GM18873 (cell line): Measurements from ENCODE around the gene CFAP20.
"Not testable (repeated sequence)": the region's sequence is repeated elsewhere in the genome, so short reads cannot be mapped to it uniquely, and the experiment has no call there.

ENCODE experiments used
- ATAC-seq: cut with Tn5 transposase; IDR thresholded peaks from one replicate; pipeline ENCODE4 v1.9.1; 2021; ENCODE audit warnings: mild to moderate bottlenecking, moderate library complexity, moderate number of reproducible peaks; ENCODE audit not compliant: unreplicated experiment, low FRiP score

The CFAP20 gene

DNA sequence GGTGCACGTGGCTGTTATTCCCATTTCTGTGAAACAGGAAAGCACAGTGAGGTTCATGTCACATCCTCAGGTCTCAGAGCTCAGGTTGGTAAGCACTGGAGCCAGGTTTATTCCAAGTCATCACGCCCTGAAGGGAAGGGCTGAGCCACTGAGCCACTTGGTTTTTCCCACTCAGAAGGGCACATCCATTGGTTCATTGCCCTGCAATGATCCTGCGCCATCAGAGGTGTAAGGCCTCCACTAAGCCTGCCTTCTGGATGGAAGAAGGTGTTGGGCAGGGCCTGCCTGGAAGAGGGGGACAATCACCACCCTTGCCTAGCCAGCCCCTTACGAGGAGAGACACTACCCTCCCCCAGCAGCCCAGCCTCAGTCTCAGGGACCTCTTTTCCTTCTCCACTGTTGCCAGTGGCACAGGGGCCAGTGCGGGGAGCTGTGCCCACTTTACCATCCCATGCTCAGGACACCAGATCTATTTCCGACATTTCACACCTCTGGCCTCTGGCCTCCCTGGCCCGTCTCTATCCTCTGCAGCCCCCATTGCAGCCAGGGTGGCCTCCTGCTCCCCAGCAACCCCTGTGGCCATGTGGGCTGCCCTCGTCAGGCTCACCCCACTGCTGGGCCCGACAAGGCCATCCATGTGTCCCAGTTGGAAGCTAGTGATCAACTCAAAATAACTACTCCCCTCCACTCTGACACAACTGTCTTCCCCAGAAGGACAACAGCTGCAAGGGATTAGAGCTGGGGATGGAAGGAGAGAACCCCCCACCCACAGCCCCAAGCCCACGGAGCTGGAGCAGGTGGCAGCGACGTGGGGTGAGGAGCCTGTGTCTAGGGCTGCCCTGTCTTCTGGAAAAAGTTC is 29.9 kb downstream of the CFAP20 start:
- ATAC-seq, result no peak

DNA sequence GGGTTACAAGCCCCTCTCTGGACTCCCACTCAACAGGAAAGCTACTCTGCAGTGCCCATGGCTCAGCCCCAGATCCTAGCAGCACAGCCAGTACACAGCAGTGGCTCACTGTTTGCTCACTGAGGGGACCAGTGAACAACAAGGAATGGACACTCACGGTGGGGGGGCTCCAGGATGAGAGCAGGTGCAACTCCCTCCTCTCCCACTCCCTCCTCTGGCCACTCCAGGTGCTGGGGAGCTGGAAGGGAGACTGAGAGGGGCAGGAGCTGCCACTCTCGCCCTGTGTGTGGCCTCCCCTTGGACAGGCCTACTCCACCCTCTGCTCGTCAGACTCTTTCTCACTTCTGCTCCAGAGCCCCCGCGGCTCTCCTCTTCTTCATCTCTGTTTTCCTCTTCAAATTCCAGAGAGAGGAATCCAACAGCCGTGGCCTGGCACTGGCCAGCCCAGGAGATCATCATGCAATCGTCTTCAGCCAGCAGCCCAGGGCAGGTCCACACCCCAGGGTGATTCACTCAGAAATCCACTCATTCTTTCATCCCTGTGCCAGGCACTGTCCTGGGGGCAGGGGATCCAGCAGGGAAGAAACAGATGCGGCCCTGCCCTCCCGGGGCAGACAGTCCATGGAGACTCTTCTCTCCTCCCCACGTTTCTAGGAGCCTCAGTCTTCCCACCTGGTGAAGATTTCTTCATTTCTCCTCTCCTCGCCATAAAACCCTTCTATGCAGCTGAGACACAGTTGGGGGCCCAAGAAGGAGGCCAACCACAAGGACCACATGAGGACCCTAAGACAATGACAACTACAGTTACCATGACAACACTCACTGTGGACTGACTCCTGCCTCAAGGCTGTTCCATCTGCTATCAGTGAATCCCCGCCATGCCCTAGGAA is 30.7 kb downstream of the CFAP20 start:
- no peak for ATAC-seq

DNA sequence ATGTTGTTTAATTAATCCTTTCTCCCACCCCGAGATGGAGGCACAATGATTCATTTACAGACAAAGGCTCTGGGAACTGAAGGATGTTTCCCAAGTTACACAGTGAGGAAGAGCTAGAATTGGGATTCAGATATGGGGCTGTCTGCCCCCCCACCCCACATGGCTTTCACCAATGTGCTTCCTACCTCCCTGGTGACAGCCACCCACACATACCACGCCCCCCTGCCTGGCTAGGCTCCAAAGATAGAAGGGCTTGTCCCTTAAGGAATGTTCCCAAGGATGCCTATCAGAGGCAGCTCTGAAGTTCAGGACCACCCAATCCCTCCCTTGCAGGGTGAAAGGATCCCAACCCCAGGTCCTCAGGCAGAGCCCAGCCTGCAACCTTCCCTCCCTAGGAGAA is 32.9 kb downstream of the CFAP20 start:
- ATAC-seq, result no peak

DNA sequence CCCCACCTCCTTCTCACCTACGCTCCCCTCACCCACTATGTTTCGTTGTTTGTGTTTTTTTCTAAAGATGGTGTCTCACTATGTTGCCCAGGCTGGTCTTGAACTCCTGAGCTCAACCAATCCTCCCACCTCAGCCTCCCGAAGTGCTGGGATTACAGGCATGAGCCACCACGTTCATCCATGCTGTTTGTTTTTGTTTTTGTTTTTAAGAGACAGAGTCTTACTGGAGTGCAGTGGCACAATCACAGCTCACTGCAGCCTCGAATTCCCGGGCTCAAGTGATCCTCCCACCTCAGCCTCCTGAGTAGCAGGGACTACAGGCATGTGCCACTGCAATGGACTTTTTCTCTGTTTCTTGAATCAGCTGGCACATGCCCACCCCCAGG is 33.6 kb downstream of the CFAP20 start:
- not testable (repeated sequence) for ATAC-seq

DNA sequence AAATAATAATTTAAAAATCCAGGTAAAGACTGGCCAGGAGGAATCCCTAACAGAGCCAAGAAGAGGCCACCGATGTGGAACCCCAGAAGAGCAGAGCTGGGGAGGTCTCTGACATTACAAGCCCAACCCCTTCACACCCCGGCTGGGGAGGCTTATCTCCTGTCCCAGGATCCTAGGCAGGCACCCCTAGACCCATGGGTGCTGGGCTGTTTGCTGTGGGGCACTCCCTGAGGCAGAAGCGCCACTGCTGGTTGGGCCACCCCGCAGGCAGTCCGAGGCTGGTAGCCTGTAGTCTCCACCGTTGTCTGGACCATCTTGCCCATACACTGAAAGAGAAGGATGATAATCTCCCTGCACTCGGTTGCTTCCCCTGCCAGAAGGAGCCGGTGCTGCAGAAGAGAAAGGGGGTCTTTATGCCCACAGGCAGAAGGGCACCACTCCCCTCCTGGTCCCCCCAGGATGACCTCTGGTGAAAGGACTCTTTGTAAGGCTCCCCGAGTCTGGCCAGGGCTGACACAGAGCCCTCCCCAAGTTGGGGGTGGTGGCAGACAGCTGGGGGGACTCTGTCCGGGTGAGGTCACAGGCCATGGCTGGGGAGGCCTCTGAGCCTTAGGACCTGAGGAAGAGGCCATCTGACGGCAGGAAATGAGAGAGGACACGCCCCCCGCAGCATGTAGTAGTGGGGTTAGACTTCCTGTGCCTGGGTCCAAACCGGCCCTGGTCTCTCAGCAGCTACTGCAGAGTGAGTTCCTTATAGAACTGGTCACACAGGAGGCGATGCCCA is 34.2 kb downstream of the CFAP20 start:
- ATAC-seq, result no peak

DNA sequence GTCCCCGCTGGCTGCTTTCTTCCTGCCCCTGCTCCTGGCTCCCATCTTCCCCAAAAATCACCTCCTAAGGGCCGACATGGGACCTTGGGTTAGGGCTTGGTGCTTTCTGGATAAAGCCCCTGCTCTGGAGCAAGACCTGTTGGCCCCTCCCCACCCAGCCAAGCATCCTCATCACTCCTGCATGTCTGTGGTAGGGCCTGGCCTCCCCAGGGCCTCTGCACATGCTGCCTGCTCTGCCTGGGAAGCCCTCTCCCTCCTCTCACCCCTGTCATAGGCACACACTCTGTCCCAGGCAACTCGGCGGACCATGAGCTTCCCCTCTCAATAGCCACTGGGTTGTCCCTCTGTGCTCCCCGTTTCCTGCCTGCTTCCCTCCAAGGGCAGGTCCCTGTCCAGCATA is 35.2 kb downstream of the CFAP20 start:
- ATAC-seq, result no peak

DNA sequence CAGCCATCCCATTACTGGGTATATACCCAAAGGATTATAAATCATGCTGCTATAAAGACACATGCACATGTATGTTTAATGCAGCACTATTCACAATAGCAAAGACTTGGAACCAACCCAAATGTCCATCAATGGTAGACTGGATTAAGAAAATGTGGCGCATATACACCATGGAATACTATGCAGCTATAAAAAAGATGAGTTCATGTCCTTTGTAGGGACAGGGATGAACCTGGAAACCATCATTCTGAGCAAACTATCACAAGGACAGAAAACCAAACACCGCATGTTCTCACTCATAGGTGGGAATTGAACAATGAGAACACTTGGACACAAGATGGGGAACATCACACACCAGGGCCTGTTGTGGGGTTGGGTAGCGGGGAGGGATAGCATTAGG is 38.8 kb downstream of the CFAP20 start:
- not testable (repeated sequence) for ATAC-seq

DNA sequence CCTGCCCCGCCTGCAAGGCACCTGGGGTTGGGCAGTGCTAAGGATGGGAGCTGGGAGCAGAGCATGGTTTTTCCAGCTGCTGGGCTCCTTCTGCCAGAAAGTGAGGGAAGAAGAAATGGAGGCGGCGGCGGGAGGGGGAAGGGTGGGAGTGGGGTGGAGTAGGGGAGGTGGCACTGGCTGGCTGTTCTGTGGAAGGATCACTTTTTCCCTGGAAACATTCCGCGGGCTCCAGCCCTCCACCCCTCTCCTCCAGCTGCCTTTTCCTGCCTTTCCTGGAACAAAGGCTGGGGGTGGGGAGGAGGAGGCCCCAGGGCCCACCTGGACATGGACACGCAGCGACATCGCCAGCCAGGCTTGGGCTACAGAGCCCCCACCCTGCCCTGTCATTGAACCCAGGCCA is 41.1 kb downstream of the CFAP20 start:
- ATAC-seq, result no peak

DNA sequence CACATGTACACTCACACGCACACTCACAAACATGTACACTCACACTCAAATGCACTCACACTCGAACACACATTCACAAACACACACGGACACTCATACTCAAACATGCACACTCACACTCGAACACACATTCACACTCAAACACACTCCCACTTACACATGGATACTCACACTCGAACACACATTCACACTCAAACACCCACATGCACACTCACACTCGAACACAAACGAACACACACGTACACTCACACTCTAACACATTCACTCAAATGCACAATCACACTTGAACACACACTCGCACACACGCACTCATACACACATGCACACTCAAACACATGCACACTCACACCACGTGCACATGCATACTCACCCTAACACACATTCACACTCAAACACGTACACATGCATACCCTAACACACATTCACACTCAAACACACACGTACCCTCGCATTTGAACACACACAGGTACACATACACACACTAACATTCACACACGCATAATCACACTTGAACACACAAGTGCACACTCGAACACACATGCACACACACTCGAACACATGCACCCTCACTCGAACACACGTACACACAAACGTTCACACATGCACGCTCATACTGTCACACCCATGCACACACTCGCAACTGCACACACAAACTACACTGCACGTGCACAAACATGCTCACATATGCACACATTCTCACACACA is 41.8 kb downstream of the CFAP20 start:
- ATAC-seq, result no peak

DNA sequence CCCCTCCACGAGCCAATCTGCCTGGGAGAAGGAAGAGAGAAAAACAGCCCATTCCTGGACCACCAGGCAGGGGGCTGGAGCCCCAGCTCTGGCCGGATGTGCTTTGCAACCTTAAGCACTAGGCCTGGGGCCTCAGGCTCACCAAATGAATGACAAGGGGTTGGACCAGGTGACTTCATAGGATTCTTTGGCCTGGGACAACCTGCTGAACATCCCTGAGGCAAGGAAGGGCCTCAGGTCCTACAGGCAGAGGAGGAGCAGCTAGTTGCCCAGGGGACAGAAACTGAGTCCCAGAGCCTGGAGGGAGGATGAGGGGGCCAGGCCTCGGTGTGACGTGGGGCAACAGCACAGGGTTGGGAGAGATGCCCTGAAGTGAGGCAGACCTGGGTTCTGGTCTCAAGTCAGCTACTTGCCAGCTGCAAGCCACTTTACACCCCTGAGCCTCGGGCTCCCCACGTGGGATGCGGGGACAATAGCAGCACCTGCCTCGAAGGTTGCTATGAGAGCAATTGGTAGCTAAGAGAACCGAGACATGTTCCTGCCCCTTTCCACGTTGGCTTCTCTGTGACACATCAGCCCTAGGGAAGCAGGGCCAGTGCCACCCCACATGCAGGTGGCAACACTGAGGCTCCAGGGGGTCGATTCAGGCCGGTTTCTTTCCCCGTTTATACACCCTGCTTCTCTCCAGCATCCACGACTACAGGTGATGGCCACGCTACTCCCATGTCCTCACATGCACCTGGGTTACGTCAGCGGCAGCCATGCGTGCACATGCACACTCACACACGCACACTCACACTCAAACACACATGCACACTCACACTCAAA is 42.6 kb downstream of the CFAP20 start:
- ATAC-seq, result no peak

DNA sequence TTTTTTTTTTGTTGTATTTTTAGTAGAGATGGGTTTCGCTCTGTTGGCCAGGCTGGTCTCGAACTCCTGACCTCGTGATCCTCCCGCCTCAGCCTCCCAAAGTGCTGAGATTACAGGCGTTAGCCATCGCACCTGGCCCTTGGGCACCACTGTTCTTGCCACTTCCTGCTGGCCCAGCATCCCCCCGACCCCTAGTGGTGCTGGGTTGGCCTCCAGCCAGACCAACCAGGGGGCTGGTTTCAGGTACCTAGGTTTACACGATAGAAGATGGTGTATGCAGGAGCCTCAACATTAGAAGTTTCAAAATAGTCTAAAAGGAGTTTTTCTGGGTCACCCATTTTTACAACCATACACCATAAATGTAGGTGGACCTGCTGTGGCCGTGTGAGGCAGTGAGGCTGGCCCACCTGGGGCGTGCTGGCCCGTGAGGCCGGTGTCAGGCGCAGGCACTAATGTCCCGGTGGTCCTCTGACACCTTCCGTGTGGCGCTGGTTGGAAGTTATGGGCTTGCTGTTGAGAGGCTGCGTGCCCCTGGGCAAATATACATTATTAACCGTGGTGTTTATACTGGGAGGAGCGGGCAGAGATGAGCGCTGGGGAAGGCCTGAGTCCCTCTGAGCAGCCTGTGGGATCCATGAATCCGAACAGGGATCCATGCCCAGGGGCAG is 43.5 kb downstream of the CFAP20 start:
- ATAC-seq, result no peak

DNA sequence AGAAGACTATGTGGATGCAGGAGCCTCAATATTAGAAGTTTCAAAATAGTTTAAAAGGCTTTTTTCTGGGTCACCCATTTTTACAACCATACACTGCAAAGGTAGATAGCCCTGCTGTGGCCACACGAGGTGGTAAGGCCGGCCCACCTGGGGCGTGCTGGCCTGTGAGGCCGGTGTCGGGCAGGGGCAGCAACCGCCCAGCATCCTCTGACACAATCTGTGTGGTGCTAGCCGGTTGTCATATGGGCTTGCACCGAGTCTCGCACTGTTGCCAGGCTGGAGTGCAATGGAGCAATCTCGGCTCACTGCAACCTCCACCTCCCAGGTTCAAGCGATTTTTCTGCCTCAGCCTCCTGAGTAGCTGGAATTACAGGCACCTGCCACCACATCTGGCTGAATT is 44.0 kb downstream of the CFAP20 start:
- no peak for ATAC-seq

DNA sequence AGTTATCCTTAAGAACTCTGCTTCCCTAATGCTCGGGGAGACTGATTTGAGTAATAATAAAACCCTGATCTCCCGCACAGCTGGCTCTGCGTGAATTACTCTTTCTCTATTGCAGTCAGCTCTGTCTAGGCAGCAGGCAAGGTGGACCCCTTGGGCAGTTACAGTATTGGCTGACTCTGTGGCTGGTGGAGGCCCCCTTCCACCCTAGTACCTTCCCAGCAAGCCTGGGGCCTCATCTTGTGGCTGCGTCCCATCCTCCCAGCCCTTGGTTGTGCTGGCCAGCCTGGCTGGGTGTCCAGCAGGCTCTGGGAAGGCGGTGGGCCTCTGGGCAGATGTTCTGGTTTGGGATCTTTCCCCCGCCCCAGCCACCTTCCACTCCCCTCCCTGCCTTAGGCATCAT is 44.5 kb downstream of the CFAP20 start:
- ATAC-seq, result no peak

DNA sequence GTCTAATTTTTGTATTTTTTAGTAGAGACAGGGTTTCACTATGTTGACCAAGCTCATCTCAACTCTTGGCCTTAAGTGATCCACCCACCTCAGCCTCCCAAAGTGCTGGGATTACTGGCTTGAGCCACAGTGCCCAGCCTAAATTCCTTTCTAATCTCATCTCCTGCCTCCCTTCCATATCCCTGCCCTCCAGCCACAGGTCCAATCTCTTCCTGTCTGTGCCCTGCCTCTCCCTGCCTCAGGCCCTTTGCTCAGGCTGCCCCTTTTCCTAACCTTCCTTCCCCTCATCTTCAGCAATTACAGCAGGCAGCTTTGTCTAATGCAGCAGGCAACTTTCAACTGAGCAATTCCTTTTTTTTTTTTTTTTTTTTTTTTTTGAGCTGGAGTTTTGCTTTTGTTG is 46.8 kb downstream of the CFAP20 start:
- ATAC-seq, result no peak

DNA sequence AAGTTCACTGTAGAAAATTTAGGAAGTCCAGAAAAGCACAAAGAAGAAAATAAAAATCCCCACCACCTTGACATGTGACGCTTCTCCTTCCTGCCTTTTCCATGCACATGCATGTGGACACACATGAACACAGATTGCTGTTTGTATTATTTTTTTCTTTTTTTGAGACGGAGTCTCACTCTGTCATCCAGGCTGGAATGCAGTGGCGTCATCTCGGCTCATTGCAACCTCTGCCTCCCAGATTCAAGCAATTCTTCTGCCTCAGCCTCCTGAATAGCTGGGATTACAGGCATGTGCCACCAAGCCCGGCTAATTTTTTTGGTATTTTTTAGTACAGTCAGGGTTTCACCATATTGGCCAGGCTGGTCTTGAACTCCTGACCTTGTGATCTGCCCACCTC is 48.5 kb downstream of the CFAP20 start:
- ATAC-seq, result not testable (repeated sequence)

DNA sequence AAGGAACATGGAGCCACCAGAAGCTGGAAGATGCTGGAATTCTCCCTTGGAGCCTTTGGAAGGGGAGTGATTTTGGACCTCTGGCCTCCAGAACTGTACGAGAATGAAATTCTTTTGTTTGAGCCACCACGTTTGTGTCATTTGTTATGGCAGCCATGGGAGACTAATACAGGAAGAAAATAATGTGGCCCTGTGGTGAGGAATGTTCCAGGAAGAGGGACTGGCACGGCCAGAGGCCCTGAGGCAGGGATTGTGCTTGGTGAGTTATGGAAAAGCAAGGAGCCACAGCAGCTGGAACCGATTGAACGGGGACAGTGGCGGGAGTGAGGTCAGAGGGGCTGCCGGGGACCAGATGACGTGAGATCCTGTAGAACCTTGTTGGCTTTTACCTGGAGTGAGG is 51.4 kb downstream of the CFAP20 start:
- no peak for ATAC-seq

DNA sequence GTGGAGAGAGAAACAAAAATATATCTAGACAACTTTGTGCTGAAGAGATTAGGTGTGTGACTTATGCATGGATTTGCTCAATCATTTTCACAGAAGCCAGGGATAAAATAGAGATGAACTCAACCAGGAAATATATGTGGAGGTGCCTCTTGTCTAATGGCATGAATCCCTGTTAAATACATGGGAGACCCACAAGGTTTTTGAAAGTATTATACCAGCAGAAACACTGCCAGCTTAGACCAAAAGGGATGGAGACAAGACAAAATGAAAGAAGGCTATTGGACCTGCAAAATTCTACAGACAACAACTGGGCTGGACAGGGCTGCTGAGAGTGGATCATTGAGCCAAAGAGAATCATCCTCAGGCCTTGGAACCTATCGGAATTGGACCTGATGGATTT is 52.7 kb downstream of the CFAP20 start:
- ATAC-seq, result no peak

DNA sequence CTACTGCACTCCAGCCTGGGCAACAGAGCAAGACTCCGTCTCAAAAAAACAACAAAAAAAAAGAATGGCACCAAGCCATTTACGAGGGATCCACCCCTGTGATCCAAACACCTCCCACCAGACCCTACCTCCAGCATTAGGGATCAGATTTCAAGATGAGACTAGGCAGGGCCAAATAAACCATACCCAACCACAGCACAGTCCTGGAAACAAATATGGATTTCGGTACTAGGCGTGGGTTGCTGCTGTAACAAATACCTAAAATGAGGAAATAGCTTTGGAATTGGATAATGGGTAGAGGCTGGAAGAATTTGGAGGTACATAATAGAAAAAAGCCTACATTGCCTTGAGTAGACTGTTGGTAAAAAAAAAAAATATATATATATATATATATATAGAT is 54.5 kb downstream of the CFAP20 start:
- ATAC-seq, result no peak

DNA sequence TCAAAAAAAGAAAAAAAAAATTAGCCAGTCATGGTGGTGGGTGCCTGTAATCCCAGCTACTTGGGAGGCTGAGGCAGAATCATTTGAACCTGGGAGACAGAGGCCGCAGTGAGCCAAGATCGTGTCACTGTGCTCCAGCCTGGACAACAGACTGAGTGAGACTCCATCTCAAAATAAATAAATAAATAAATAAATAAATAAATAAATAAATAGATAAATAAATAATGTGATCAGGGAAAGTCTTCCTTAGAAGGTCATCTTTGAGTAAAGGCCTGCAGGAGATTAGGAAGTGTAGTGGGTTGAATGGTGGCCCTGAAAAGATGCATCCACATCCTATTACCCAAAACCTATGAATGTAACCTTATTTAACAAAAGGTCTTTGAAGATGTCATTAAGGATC is 56.1 kb downstream of the CFAP20 start:
- ATAC-seq, result not testable (repeated sequence)
